GM12801 (cell line): Measurements from ENCODE around the gene TOM1L2.

ENCODE experiments used
- CTCF ChIP-seq: IDR thresholded peaks from one replicate; pipeline ENCODE4 v1.5.1; 2011; ENCODE audit warnings: control low read depth; ENCODE audit not compliant: insufficient read length; ENCODE audit errors: extremely low read depth

TOM1L2 gene

DNA sequence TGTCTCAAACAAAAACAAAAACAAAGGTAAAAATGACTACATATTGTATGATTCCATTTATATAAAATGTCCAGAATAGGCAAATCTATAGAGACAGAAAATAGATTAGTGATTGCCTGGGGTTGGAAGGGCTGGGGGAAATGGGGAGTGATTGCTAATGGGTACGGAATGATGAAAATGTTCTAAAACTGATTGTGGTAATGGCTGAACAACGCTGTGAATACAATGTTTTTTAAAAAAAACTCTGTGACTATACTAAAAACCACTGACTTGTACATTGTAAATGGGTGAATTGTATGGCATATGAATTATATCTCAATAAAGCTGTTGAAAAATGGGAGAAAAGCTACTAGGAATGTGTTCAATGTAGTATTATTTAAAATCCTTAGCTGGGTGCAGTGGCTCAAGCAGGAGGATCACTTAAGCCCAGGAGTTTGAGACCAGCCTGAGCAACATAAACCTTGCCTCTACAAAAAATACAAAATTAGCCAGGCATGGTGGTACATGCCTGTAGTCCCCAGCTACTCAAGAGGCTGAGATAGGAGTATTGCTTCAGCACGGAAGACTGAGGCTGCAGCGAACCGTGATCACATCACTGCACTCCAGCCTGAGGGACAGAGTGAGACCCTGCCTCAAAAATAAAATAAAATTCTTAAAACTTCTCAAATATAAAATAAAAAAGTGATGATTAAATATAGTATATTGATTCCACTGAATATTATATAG lies 47.9 kb downstream of the TOM1L2 start:
- no peak for TF ChIP-seq CTCF

- TF ChIP-seq CTCF, result no peak
Measured at GRCh38 chr17:17922070-17922614, 50.1 kb downstream of the TOM1L2 start.

DNA sequence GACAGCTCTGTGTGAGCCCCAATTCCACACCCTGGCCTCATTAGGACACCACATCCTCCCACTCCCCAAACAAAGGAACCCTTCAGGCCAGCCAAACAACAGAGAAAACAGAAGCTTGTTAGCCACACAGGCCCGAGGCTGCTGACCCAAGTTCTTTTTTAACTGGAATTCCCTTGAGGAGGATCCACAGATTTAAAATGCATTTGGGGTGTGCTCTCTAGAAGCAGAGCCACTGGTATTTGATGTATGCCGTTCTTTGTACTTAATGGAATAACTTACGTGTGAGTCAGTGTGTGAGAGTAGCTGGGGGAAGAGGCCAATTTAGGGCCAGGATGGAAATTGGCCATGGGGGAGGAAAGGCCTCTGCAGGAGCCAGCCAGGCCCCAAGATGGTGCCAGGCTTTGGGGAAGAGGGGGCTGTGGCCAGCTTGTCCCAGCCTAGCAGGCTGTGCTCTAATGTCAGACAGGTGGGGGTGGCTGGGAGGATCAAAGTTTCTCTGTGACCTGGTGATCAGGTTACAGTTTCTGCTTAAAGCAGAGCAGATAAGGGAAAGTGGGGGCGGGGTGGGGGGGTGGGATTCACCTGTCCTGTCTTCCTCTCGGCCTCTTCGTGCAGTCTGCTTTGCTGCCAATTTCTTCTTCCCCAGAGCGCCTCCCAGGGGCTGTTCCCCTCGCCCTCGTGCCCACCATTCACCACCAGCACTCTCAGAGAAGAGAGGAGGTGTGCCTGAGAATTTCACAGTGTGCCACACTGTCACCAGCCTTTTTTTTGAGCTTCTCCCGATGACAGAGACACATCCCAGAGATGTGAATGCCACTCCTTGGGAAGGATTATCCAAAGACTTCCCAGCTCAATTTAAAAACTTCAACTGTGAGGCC lies 50.8 kb downstream of the TOM1L2 start:
- TF ChIP-seq CTCF, result no peak

DNA sequence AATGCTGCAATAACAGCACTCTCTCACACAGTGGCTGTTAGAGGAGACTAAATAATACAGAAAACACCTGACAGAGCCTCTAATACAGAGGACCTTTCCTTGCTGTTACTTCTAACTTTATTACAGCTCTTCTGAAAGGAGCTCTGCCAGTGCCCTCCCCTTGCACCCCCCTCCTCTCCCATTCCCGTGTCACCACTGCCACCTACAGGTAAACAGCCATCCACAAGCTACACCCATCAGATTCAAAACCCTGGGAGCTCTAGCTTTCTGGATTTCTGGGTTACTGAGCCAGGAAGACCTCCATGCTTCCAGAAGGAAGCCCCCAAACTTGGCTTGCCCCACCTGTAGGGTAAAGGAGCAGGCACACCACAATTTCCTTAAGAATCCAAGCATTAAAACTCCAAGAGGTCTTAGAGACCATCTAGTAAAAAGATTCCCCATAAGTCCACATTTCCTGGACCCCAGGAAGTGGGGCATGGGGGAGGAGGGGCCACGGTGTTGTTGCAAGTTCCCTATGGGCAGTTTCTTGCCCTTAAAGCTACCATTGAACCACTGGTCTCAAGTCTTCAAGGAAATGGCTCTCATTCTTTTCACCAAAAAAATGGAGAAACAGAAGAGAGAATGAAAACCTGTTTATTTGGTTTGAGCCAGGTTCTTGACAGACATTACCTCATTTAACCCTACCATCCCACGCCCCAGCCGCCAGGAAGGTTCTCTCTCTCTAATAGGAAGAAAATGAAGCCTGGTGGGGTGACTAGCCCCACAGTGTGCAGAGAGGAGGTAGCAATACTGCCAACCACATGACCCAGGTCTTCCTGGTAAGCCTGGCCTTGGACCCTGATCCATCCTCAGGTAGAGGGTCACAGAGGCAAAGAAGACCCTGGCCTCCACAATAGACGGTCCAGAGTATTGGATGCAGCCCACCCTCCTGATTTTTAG lies 52.8 kb downstream of the TOM1L2 start:
- TF ChIP-seq CTCF, result no peak

GRCh38 chr17:17917394-17917793 lies 54.8 kb downstream of the TOM1L2 start:
- TF ChIP-seq CTCF, result no peak

DNA sequence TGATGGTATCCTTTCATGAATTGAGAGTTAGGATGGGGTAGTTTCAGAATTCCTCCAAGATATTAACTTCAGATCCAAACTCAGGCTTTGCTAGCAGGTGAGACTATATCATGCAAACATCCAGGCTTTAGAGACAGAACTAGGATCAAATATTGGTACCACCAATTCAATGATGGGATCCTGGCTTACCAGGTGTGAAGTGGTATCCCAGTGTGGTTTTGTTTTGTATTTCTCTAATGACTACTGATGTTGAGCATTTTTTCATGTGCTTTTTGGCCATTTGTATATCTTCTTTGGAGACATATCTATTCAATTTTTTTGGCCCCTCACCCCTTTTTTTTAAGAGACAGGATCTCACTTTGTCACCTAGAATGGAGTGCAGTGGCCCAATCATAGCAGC lies 57.0 kb downstream of the TOM1L2 start:
- TF ChIP-seq CTCF, result no peak
